Subcutaneous adipose tissue (tissue), 4 donors: ENCODE measurements around the gene WDR82. TPM values are rescaled to one million over a fixed set of nuclear protein-coding genes. Genes with fewer than 3 reads are reported as not detected.

ENCODE experiments used
- total RNA-seq, 4 donors: library from RNA; depleted of rRNA; stranded (reverse); fragments of >200 nt; gene quantifications; one replicate each; pipeline ENCODE4 v1.1.0, GENCODE V29; 2016
- TF ChIP-seq, protein P1 (sequence below): fragments of 450-650 bp; IDR thresholded peaks from one replicate; pipeline ENCODE4 v1.5.1; 2016; ENCODE audit warnings: low read depth, mild to moderate bottlenecking, control low read depth, antibody characterized with exemption, moderate library complexity

WDR82 gene
- total RNA-seq, 4 donors from 2014 or later = 48.3 to 56.5 (median 51.6) TPM

DNA sequence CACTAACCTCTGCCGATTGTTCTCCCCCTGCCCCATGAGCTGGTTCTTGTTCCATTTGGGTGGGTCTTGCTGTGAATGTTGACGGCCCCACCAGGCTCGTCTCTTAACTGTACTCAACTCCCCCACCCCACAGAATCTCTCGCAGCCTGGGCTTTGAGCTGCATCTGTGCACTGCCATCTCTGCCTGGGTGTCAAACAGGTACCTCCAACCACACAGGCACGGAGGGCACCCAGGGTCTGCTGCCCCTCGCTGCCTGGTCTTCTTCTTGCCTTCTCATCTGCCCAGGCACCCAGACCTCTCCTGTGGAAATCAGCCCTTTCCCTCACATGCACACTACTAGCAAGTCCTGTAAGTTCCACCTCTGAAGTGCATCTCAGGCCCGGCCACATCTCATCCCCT is 63.1 kb downstream of the WDR82 start:
- TF ChIP-seq, protein P1, sequence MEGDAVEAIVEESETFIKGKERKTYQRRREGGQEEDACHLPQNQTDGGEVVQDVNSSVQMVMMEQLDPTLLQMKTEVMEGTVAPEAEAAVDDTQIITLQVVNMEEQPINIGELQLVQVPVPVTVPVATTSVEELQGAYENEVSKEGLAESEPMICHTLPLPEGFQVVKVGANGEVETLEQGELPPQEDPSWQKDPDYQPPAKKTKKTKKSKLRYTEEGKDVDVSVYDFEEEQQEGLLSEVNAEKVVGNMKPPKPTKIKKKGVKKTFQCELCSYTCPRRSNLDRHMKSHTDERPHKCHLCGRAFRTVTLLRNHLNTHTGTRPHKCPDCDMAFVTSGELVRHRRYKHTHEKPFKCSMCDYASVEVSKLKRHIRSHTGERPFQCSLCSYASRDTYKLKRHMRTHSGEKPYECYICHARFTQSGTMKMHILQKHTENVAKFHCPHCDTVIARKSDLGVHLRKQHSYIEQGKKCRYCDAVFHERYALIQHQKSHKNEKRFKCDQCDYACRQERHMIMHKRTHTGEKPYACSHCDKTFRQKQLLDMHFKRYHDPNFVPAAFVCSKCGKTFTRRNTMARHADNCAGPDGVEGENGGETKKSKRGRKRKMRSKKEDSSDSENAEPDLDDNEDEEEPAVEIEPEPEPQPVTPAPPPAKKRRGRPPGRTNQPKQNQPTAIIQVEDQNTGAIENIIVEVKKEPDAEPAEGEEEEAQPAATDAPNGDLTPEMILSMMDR = no peak

DNA sequence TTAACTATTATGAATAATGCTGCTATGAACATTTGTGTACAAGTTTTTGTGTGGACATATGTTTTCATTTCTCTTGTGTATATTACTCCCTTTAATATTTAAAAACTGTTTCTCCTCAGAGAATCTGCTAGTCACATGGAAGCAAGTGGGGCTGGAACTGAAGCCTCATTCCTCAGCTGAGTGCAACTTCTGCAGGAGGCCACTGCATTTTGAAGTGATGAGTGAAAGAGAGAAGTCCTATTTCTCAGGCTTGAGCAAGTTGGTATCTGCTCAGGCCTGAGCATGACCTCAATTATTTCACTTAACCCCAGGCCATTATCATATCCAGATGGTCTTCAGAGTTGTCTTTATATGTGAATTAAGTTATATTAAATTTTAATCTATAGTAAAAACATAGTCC is 64.5 kb downstream of the WDR82 start:
- TF ChIP-seq, protein P1 = no peak

DNA sequence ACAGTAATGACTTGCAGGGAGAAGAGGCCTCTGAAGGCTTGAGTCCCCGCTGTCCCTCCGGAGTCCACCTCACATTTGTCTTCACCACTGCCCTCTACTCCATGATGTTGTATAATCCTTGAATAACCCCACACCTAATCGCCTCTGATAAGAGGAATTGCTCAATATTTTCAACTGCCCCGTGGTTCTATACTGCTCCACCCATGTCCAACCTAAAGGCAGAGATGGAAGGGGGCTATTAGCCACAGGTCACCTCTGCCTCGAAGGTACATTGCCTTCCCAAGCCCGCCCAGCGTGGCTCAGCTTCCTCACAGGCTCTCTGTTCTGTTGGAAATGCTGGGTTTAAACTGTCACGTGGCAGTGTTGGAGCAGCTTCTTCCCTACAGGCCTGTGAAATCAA is 65.4 kb downstream of the WDR82 start:
- TF ChIP-seq, protein P1 = no peak

DNA sequence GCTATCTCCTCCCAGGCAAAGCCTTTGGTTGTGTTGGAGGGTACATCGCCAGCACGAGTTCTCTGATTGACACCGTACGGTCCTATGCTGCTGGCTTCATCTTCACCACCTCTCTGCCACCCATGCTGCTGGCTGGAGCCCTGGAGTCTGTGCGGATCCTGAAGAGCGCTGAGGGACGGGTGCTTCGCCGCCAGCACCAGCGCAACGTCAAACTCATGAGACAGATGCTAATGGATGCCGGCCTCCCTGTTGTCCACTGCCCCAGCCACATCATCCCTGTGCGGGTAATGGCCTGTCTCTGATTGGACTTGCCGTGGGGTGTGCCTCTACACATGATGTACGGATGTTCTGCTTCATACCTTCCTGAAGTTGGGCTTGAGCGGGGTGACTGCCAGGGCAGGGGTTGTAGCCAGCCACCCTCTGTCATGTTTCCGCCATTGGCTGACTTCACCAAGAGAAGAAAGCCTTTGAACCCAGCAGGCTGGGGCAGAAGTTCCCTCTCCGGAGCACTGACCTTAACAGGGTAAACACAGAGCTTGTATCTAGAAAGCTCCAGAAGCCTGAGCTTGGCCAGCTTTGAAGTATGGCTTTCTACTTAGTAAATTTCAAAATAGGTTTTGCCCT is 67.1 kb downstream of the WDR82 start:
- TF ChIP-seq, protein P1 = no peak

DNA sequence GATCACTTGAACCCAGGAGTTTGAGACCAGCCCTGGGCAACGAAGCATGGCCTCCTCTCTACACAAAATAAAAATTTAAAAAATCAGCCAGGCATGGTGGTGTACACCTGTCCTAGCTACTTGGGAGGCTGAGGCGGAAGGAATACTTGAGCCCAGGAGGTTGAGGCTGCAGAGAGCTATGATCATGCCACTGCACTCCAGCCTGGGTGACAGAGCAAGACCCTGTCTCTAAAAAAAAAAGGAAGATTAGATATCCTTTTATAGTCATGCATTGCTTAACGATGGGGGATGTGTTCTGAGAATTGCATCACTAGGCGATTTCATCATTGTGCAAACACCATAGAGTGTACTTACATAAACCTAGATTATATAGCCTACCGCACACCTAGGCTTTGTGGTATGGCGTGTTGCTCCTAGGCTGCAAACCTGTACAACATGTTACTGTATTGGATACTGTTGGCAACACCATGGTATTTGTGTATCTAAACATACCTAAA is 67.9 kb downstream of the WDR82 start:
- TF ChIP-seq, protein P1 = no peak

DNA sequence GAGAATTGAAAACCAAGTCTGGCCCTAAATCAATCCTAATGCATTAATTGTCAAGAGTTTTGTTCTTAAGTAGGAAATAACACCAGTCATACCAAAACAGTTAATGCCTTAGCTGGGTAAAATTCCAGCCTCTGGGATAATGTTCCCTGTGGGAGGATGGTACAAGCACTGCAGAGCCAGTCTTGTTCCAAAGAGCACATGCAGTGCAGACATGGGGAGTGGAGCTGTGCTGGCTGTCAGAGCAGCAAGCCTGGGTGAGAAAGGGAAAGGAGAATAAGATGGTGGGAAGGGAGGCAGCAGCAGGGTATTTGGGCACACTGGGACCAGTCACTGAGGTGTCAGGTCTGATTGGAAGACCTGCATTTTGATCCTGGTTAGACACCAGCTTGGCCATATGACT is 68.4 kb downstream of the WDR82 start:
- TF ChIP-seq, protein P1 = no peak

DNA sequence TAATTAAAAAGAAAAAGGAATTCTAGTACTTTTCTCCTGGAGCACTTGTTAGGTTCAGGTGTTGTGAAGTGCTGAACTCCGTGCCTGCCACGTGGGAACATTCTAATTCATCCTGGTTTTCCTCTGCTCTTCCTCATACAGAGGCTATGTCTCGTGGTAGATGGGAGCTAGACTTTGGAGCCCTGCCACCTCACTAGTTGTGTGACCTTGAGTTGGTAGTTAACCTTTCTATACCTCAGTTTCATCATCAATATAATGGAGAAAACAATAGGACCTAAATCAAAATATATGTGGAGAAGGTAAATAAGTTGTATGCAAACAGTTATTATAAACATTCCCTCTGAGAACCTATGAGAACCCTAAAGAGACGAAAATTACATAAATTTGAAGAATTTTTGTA is 69.9 kb downstream of the WDR82 start:
- TF ChIP-seq, protein P1 = no peak
